ENCODE results near the gene BIVM.

BIVM gene

GRCh38 chr13:102798581-102799425 is at the start of gene BIVM, which contains the start of gene POGLUT2:
TSS of gene BIVM (plus strand) at chr13:102799119. CDS start at chr13:102807268, 8,149 bp downstream.
TSS of gene POGLUT2 (minus strand) at chr13:102798976. CDS start at chr13:102798670, 306 bp downstream.
- ChIA-PET CTCF (interaction anchor here (0.6 to 1.6 kb wide), 3 partner anchors 73 to 216 kb away, joined by 3 to 4 read pairs (median 4); no protein-coding TSS in a partner anchor), POLR2A (ENCODE audit: low non-redundant PET) (no interaction called here)
- H3K27ac ChIP-seq = peak within 1 kb of the TSS; percentile 81
- TF ChIP-seq CTCF (conservative IDR thresholded peaks at IDR 0.05; ENCODE audit: low read depth) = no peak
- peak; percentile 98 for DNase-seq (ENCODE audit: low spot score)

GRCh38 chr13:102751886-102752285 is 47.0 kb upstream of the BIVM start:
- ChIA-PET POLR2A (ENCODE audit: low non-redundant PET) (no interaction called here), CTCF (interaction anchor here (0.7 kb wide), 1 partner anchor 65 kb away, joined by 4 read pairs; no protein-coding TSS in a partner anchor)
- TF ChIP-seq CTCF (conservative IDR thresholded peaks at IDR 0.05; ENCODE audit: low read depth) = no peak
- no peak for DNase-seq (ENCODE audit: low spot score)
- H3K27ac ChIP-seq = no peak overlapping the region

GRCh38 chr13:102757006-102757405 is 41.9 kb upstream of the BIVM start:
- CTCF ChIA-PET = interaction anchor here (1.1 kb wide), 1 partner anchor 32 kb away, joined by 3 read pairs; no protein-coding TSS in a partner anchor
- POLR2A ChIA-PET (ENCODE audit: low non-redundant PET) = no interaction called here
- DNase-seq (ENCODE audit: low spot score) = peak; percentile 5
- no peak for TF ChIP-seq CTCF (conservative IDR thresholded peaks at IDR 0.05; ENCODE audit: low read depth)
- no peak overlapping the region for H3K27ac ChIP-seq

GRCh38 chr13:102758842-102759241 is 40.1 kb upstream of the BIVM start:
- no peak for DNase-seq (ENCODE audit: low spot score)
- ChIA-PET POLR2A (ENCODE audit: low non-redundant PET) (no interaction called here), CTCF (interaction anchor here (0.6 kb wide), 1 partner anchor 9 kb away, joined by 3 read pairs; no protein-coding TSS in a partner anchor)
- no peak for TF ChIP-seq CTCF (conservative IDR thresholded peaks at IDR 0.05; ENCODE audit: low read depth)
- no peak overlapping the region for H3K27ac ChIP-seq

GRCh38 chr13:102761071-102761470 is 37.8 kb upstream of the BIVM start:
- no peak overlapping the region for H3K27ac ChIP-seq
- DNase-seq (ENCODE audit: low spot score) = no peak
- TF ChIP-seq CTCF (conservative IDR thresholded peaks at IDR 0.05; ENCODE audit: low read depth) = no peak
- CTCF ChIA-PET = no interaction called here
- POLR2A ChIA-PET (ENCODE audit: low non-redundant PET) = no interaction called here

GRCh38 chr13:102763741-102764140 is 35.2 kb upstream of the BIVM start:
- no peak overlapping the region for H3K27ac ChIP-seq
- no peak for TF ChIP-seq CTCF (conservative IDR thresholded peaks at IDR 0.05; ENCODE audit: low read depth)
- DNase-seq (ENCODE audit: low spot score) = no peak
- ChIA-PET CTCF (no interaction called here), POLR2A (ENCODE audit: low non-redundant PET) (no interaction called here)

Data from RWPE1 (cell line).